ENCODE results near the gene PROM1.

Gene PROM1

GRCh38 chr4:15931451-15932210 lies 152.2 kb downstream of the PROM1 start:
- Histone ChIP-seq H3K27me3 (replicated peaks; ENCODE audit: insufficient read depth, low read length) (no peaks in the 10 kb centered on the region), H3F3A (ENCODE audit: insufficient read depth, low read length) (no peaks in the 10 kb centered on the region), H3K4me2 (ENCODE audit: low read depth, low read length) (no peak overlapping the region), H3K36me3 (replicated peaks; ENCODE audit: insufficient read depth, low read length) (no peaks in the 10 kb centered on the region), H3K4me3 (ENCODE audit: low read length) (no peak overlapping the region), H3K9me3 (replicated peaks; ENCODE audit: insufficient read depth, low read length) (no peaks in the 10 kb centered on the region), H3K4me1 (ENCODE audit: low read length) (no peaks in the 10 kb centered on the region), H2AFZ (ENCODE audit: low read length) (no peak overlapping the region), H3K27ac (ENCODE audit: low read length) (no peak overlapping the region), H4K20me1 (ENCODE audit: insufficient read depth, low read length) (no peaks in the 10 kb centered on the region), H3K79me2 (ENCODE audit: low read length) (no peaks in the 10 kb centered on the region), H3K9me2 (replicated peaks; ENCODE audit: insufficient read depth, low read length) (no peaks in the 10 kb centered on the region), H3K9ac (ENCODE audit: low read length) (no peak overlapping the region)
- TF ChIP-seq EZH2 (optimal IDR thresholded peaks at IDR 0.05; ENCODE audit: low read depth, low read length) (no peak), EZH2phosphoT487 (IDR thresholded peaks at IDR 0.05; ENCODE audit: low read length) (no peak), CTCF (IDR thresholded peaks at IDR 0.05; ENCODE audit: low read length) (no peak)
- DNase-seq, result no peak

GRCh38 chr4:15930314-15930713 lies 153.5 kb downstream of the PROM1 start:
- Histone ChIP-seq H3K4me1 (ENCODE audit: low read length) (no peaks in the 10 kb centered on the region), H3K79me2 (ENCODE audit: low read length) (no peaks in the 10 kb centered on the region), H3K36me3 (replicated peaks; ENCODE audit: insufficient read depth, low read length) (no peaks in the 10 kb centered on the region), H3K27me3 (replicated peaks; ENCODE audit: insufficient read depth, low read length) (no peaks in the 10 kb centered on the region), H3F3A (ENCODE audit: insufficient read depth, low read length) (no peaks in the 10 kb centered on the region), H3K9ac (ENCODE audit: low read length) (no peak overlapping the region), H3K4me3 (ENCODE audit: low read length) (no peak overlapping the region), H3K27ac (ENCODE audit: low read length) (no peak overlapping the region), H3K9me2 (replicated peaks; ENCODE audit: insufficient read depth, low read length) (no peaks in the 10 kb centered on the region), H3K9me3 (replicated peaks; ENCODE audit: insufficient read depth, low read length) (no peaks in the 10 kb centered on the region), H2AFZ (ENCODE audit: low read length) (no peak overlapping the region), H3K4me2 (ENCODE audit: low read depth, low read length) (no peak overlapping the region), H4K20me1 (ENCODE audit: insufficient read depth, low read length) (no peaks in the 10 kb centered on the region)
- TF ChIP-seq EZH2 (optimal IDR thresholded peaks at IDR 0.05; ENCODE audit: low read depth, low read length), result no peak
- no peak for TF ChIP-seq CTCF (IDR thresholded peaks at IDR 0.05; ENCODE audit: low read length)
- TF ChIP-seq EZH2phosphoT487 (IDR thresholded peaks at IDR 0.05; ENCODE audit: low read length), result no peak
- no peak for DNase-seq

- Histone ChIP-seq H3K27me3 (replicated peaks; ENCODE audit: insufficient read depth, low read length) (no peaks in the 10 kb centered on the region), H4K20me1 (ENCODE audit: insufficient read depth, low read length) (no peaks in the 10 kb centered on the region), H3K9me2 (replicated peaks; ENCODE audit: insufficient read depth, low read length) (no peaks in the 10 kb centered on the region), H3F3A (ENCODE audit: insufficient read depth, low read length) (no peaks in the 10 kb centered on the region), H3K9me3 (replicated peaks; ENCODE audit: insufficient read depth, low read length) (no peaks in the 10 kb centered on the region), H3K36me3 (replicated peaks; ENCODE audit: insufficient read depth, low read length) (no peaks in the 10 kb centered on the region), H3K4me1 (ENCODE audit: low read length) (no peaks in the 10 kb centered on the region), H3K4me3 (ENCODE audit: low read length) (no peak overlapping the region), H3K79me2 (ENCODE audit: low read length) (no peaks in the 10 kb centered on the region), H2AFZ (ENCODE audit: low read length) (no peak overlapping the region), H3K4me2 (ENCODE audit: low read depth, low read length) (no peak overlapping the region), H3K9ac (ENCODE audit: low read length) (no peak overlapping the region), H3K27ac (ENCODE audit: low read length) (no peak overlapping the region)
- TF ChIP-seq CTCF (IDR thresholded peaks at IDR 0.05; ENCODE audit: low read length), result no peak
- no peak for TF ChIP-seq EZH2phosphoT487 (IDR thresholded peaks at IDR 0.05; ENCODE audit: low read length)
- TF ChIP-seq EZH2 (optimal IDR thresholded peaks at IDR 0.05; ENCODE audit: low read depth, low read length), result no peak
- DNase-seq, result no peak
Observed at GRCh38 chr4:15929540-15929939, 154.3 kb downstream of the PROM1 start.
